HG03469 (cell line): ENCODE results near the gene APH1B.
"Not testable (repeated sequence)": the region's sequence is repeated elsewhere in the genome, so short reads cannot be mapped to it uniquely, and the experiment has no call there.

Experiments
- ATAC-seq: cut with Tn5 transposase; IDR thresholded peaks from one replicate; pipeline ENCODE4 v1.9.1; 2021; ENCODE audit warnings: mild to moderate bottlenecking, moderate library complexity, moderate number of reproducible peaks; ENCODE audit not compliant: unreplicated experiment

APH1B gene

DNA sequence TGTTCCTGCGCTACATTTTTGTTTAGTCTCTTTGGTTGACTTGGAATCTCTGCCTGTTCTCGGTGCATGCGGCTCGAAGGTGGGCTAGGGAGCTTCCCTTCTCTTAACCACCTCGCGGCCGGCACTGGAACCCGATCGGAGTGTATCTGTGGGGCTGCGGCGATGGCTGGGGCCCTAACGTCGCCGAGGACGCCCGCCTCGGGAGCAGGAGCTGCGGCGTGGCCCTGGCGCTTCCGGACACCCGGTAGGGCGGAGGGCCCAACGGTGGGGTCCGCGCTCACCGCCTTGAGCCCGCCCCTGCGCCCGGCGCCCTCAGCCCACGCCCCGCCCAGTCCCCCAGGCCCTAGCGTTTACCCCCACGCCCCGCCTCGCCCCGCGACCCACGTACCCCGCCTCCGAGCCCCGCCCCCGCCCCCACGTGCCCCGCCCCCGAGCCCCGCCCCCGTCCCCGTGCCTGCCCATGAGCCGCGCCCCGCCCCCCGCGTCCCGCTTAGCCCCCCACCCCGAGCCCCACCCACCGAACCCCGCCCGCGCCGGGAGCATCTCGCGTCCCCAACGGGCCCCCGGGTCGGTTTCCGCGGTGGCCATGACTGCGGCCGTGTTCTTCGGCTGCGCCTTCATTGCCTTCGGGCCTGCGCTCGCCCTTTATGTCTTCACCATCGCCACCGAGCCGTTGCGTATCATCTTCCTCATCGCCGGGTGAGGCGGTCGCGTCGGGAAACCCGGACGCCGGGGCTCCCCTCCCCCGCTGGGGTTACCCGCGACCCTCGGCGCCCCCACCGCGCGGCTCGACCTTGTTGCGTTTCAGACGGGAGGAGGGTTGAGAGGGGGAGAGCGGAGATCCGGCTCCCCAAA, at the start of gene APH1B:
Gene APH1B, plus strand, starts transcription at position 568 of the 855 bp plus-strand sequence. Its CDS starts 19 bp downstream, at position 587.
- ATAC-seq: peak; percentile 38

DNA sequence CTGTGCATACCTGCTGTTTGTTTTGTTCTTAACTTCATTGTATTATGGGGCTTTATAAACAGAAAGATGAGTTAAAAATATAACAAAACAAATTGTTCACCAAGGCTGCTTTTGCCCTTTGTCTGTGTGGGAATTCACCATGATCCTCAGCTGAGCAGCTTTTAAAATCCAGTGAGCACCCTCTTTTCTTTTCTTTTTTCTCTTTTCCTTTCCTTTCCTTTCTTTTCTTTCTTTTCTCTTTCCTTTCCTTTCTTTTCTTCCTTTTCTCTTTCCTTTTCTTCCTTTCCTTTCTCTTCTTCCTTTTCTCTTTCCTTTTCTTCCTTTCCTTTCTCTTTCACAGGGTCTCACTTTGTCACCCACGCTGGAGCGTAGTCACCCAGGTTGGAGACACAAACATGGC, 49.7 kb upstream of the APH1B start:
- no peak for ATAC-seq

- ATAC-seq: no peak
Measured at GRCh38 chr15:63231206-63231605, 46.2 kb upstream of the APH1B start.

GRCh38 chr15:63231706-63232105, 45.7 kb upstream of the APH1B start:
- no peak for ATAC-seq

GRCh38 chr15:63232405-63232804, 45.0 kb upstream of the APH1B start:
- ATAC-seq: no peak

DNA sequence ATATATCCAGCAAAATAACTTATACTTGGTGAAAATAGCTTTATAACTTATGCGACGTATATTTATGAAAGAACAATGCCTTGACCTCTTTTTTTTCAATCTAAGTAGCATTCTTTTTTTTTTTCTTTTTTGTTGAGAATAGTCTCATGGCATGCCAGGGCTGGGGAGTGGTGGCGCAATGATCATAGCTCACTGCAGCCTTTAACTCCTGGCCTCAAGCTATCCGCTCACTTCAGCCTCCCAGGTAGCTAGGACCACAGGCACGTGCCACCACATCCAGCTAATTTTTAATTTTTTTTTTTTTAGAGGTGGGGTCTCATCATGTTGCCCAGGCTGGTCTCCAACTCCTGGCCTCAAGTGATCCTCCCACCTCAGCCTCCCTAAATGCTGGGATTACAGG, 44.5 kb upstream of the APH1B start:
- no peak for ATAC-seq

DNA sequence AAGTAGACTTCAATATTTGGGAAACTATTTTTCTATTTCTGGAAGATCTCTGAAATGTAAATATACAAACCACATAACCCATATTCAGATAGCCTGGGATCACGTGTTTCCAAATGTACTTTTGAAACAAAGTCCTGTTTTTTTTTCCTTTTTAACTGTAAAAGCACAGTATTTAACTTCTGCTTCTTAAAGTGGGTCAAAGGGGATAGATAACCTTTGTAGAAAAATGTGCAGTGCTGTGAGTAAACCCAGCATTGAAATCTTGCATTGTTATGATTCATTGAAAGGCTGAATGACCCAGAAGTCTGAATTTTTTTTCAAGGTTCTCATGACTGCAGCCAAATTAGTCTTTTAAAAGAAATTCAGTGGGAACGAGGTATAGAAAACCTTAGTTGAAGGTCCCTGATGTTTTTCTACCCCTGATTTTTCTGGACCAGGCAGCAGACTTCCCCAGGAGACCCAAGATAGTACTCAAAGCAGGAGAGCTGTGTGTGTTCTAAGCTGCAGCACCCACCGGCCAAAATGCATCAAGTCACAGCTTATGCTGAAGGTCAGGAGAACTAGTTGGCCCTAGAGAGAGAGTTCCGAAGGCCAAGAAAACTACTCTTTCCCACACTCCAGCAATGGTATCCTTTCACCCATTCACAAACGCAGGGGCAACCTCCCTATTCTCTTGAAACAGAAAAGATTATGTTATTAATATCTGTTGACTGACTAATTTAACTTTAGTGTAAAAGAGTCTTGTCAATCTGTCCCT, 43.6 kb upstream of the APH1B start:
- ATAC-seq: no peak

- no peak for ATAC-seq
Measured at GRCh38 chr15:63234451-63234870, 42.9 kb upstream of the APH1B start.

DNA sequence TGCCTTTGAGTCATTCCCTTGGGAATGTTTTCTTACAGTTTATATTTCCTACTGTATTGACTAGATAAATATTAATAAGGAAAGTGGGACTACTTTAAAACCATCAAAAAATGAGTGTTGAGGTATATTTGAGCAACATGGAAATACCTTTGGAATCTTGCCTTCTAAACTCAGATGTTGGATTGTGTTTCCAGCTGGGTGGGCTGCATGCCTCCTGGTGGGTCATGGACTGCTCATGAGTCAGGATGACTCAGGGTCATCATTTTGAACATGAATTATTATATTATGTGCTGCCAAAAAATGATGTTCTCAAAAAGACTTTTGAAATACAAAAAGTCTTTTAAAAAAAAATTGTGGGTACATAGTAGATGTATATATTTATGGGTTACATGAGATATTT, 41.1 kb upstream of the APH1B start:
- no peak for ATAC-seq

DNA sequence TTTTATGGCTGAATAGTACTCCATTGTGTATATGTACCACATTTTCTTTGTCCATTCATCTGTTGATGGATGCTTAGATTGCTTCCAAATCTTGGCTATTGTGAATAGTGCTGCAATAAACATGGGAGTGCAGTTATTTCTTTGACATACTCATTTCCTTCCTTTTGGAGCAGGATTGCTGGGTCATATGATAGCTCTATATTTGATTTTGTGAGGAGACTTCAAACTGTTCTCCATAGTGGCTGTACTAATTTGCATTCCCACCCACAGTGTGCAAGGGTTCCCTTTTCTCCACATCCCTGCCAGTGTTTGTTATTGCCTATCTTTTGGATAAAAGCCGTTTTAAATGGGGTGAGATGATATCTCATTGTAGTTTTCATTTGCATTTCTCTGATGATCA, 40.3 kb upstream of the APH1B start:
- not testable (repeated sequence) for ATAC-seq

- no peak for ATAC-seq
Measured at GRCh38 chr15:63238171-63238570, 39.2 kb upstream of the APH1B start.

- no peak for ATAC-seq
Measured at GRCh38 chr15:63238796-63239195, 38.6 kb upstream of the APH1B start.

DNA sequence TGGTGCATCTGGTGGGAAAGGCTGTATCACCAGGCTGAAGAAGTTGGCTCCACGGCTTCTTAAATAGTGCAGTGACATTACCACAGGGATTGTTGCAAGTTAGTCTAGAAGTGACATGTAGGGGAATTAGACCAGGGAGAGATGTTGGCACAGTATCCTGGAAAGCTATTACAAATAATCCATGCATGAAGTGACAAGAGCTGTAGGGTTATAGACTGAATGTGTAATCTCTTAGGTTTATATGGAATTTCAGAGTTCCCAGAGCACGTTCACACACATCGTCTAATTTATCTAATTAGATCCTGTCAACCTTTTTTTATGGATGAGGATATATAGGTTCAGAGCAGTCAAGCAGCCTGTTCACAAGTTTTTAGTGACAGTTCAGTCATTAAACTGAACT, 37.3 kb upstream of the APH1B start:
- no peak for ATAC-seq

DNA sequence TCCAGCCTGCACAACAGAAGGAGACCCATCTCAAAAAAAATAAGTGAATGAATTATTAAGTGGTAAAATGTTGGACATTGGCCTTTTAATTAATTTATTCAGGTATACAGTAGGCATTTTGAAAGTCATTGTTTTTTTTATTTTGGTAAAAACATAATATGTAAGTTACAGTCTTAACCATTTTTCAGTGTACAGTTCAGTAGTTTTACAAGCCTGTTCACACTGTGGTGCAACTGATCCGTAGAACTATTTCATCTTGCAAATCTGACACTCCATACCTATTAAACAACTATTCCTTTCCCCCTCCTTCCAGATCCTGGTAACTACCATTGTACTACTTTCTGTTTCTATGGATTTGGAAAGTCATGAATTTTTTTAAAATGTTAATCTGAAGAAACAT, 36.1 kb upstream of the APH1B start:
- ATAC-seq: no peak

GRCh38 chr15:63243101-63243500, 34.3 kb upstream of the APH1B start:
- no peak for ATAC-seq

GRCh38 chr15:63243776-63244175, 33.6 kb upstream of the APH1B start:
- no peak for ATAC-seq

- no peak for ATAC-seq
Measured at GRCh38 chr15:63244399-63244798, 33.0 kb upstream of the APH1B start.

GRCh38 chr15:63244976-63245645, 32.3 kb upstream of the APH1B start:
- ATAC-seq: no peak

DNA sequence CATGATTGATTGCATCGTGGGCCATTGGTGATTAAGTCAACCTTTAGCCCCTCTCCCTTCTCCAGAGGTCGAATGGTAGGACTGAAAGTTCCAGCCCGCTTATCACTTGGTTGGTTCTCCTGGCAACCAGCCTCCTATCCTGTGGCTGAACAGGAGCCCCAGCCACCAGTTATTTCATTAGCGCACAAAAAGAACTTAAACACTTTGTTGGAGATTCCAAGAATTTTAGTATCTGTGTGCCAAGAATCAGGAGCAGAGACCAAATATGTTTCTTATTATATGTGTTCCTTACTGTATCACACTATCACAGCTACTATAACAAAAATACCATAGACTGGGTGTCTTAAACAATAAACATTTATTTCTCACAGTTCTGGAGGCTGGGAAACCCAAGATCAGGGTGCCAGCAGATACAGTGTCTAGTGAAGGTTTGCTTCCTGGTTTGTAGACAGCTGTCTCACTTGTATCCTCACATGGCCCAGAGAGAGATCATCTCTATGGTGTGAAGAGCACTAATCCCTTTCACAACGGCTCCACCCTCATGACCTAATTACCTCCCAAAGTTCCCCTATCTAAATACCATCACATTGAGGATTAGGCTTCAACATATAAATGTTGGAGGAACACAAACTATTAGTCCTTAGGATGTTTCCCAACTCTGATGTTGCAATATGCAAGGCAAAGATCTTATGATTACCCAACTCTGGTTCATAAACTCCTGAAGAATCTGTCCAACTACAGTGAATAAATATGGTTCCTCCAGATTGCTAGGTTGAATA, 30.5 kb upstream of the APH1B start:
- no peak for ATAC-seq

DNA sequence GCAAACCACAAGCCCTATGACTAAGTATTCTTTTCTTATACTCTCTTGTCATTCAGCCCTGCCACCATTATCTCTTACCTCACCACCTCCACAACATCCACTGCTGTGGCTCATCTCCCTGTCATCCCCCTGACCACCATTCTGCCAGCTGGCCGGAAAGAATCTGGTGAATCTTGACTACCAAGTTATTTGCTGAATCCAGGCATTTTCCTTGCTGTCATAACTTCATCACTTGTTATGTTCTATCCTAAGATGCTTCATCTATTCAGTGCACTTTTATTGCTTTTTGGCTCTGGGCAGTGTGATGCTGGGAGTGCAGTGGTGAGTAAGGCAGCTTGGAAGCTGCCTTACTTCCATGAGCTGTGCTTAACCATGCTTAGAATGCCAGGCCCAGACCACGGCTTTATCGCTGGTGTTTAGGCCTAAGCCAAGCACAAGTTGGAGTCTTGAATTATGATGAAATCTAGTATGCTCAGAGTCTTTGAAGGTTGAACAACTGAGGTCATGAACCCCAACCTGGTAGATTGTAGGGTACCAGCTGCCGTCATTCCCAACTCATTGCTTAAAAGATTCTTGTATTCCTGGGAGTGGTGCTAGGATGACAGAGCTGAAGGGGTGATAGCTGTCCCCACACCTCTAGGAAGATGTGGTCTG, 27.0 kb upstream of the APH1B start:
- no peak for ATAC-seq
